Endodermal cell (in vitro differentiated cells): ENCODE data around the gene SORCS1. TPM values are rescaled to one million over a fixed set of nuclear protein-coding genes. Genes with fewer than 3 reads are reported as not detected.

Experiments
- DNase-seq: peaks from one replicate; pipeline ENCODE4 v3.0.0-alpha.2; 2017
- H3K27ac ChIP-seq: 2 replicates; pipeline ENCODE4 v1.5.1; 2013; ENCODE audit warnings: mild to moderate bottlenecking, low read depth, low read length, moderate library complexity
- H3K27me3 ChIP-seq: 2 replicates; pipeline ENCODE4 v1.6.1; 2013; ENCODE audit warnings: mild to moderate bottlenecking, low read length, moderate library complexity; ENCODE audit not compliant: insufficient read depth, control insufficient read depth, poor library complexity, severe bottlenecking
- H3K36me3 ChIP-seq: 2 replicates; pipeline ENCODE4 v1.7.0; 2013; ENCODE audit warnings: mild to moderate bottlenecking, low read length, moderate library complexity; ENCODE audit not compliant: control insufficient read depth, insufficient read depth
- H3K4me1 ChIP-seq: one replicate; pipeline ENCODE4 v1.7.0; 2013; ENCODE audit warnings: low read length; ENCODE audit not compliant: control insufficient read depth, insufficient read depth
- H3K4me3 ChIP-seq: 2 replicates; pipeline ENCODE4 v1.5.1; 2013; ENCODE audit warnings: mild to moderate bottlenecking, low read length, moderate library complexity
- H3K9ac ChIP-seq: 2 replicates; pipeline ENCODE4 v1.6.1; 2013; ENCODE audit warnings: mild to moderate bottlenecking, low read length, moderate library complexity; ENCODE audit not compliant: poor library complexity, severe bottlenecking; ENCODE audit errors: extremely low read depth
- H3K9me3 ChIP-seq: 2 replicates; pipeline ENCODE4 v1.6.1; 2013; ENCODE audit warnings: mild to moderate bottlenecking, low read length, moderate library complexity; ENCODE audit not compliant: control insufficient read depth
- H3K27ac Mint-ChIP-seq: 2 replicates; pipeline ENCODE4 v1.8.0; 2020; ENCODE audit warnings: mixed read lengths
- H3K27me3 Mint-ChIP-seq: 2 replicates; pipeline ENCODE4 v1.8.0; 2021; ENCODE audit warnings: mild to moderate bottlenecking, mixed read lengths; ENCODE audit not compliant: insufficient read depth
- H3K36me3 Mint-ChIP-seq: 2 replicates; pipeline ENCODE4 v1.8.0; 2020; ENCODE audit warnings: low read depth, mixed read lengths
- H3K4me1 Mint-ChIP-seq: 2 replicates; pipeline ENCODE4 v1.8.0; 2020; ENCODE audit warnings: mixed read lengths
- H3K4me3 Mint-ChIP-seq: 2 replicates; pipeline ENCODE4 v1.8.0; 2020; ENCODE audit warnings: mild to moderate bottlenecking, moderate library complexity, mixed read lengths
- H3K9me3 Mint-ChIP-seq: 2 replicates; pipeline ENCODE4 v1.8.0; 2020; ENCODE audit warnings: mild to moderate bottlenecking, mixed read lengths
- WGBS, 2 experiments: methylation state at CpG; one replicate each; pipeline versions ENCODE4 v1.1.5 to v1.1.7; 2013; ENCODE audit warnings: missing lambda C conversion rate in 2 of 2, mixed read lengths in 1 of 2; ENCODE audit not compliant: insufficient coverage in 1 of 2, insufficient read length in 1 of 2; 5-methylcytosine and 5-hydroxymethylcytosine counted together
- total RNA-seq, 2 donors: library from RNA; stranded (reverse); fragmentation: NEBNext Ultra II Directional in 1 of 2; extraction: Animal tissue kit (Norgen Biotek cat#: 25700) in 1 of 2; gene quantifications; 2 replicates in 1 of 2; 3 replicates in 1 of 2; pipeline ENCODE4 v1.2.1, GENCODE V29; 2021
- TF ChIP-seq, protein P1 (sequence below): fragments of 200-600 bp; sonication (generic); conservative IDR thresholded peaks from 2 replicates; pipeline ENCODE4 v1.5.0; 2021; ENCODE audit warnings: antibody characterized with exemption, mild to moderate bottlenecking

The SORCS1 gene
- total RNA-seq, 2 donors from 2014 or later, result 57.4 to 79.6 TPM

DNA sequence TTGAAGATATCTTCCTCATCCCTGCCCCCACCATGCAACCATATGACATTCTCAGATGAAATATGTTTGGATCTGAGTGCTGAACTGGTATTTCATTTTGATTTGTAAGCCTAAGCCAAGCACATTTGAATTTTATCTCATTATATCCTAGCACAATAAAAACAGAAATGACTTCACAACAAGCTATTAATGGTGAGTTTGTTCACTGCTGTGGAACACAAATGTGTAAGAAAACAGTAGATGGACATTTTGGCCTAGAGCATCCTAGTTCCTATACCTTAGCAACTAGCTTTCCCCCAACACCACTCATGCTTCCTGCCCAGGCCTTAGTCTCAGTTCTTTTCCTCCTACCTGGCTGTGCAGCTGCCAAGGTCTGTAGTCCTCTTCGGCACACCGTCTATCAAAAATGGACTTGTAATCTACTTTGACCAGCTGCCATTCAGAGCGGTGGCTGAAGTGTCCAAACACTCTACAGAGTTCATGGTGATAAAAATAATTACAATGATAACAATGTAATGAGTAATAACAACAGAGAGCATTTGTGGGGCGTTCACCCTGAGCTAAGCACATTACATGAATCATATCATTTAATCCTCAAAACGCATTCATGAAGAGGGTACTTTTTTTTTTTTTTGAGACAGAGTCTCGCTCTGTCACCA, 491.9 kb downstream of the SORCS1 start:
- WGBS, 2 experiments, result 82 to 97% methylated on average over 3 to 6 of the region's 6 CpGs

DNA sequence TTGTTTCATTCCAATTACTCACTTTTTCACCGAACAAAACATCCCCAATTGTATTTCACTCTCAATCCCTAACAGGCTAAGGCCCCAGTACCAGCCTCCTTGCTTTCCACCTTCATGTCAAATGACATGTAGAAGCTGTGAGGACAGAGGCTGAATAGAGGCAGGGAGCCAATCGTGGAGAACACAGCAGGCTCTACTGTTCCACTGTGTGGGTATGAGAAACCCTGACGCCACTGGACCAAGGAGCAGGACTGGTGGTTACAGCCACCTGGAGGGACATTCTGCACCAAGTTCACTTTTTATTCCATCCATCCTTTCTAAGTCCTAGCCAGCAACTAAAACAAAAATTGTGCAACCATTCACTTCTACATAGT, 502.8 kb downstream of the SORCS1 start:
- Mint-ChIP-seq H3K4me3 (no peak overlapping the region), H3K27me3 (no peaks in the 10 kb centered on the region), H3K4me1 (no peaks in the 10 kb centered on the region), H3K36me3 (peaks cover 17% of the 10 kb centered on the region), H3K9me3 (peaks cover 8% of the 10 kb centered on the region), H3K27ac (no peak overlapping the region)
- Histone ChIP-seq H3K4me1 (no peaks in the 10 kb centered on the region), H3K9ac (no peak overlapping the region), H3K9me3 (peaks cover 8% of the 10 kb centered on the region), H3K27ac (no peak overlapping the region), H3K4me3 (no peak overlapping the region), H3K27me3 (no peaks in the 10 kb centered on the region), H3K36me3 (peaks cover 55% of the 10 kb centered on the region)
- TF ChIP-seq, protein P1, sequence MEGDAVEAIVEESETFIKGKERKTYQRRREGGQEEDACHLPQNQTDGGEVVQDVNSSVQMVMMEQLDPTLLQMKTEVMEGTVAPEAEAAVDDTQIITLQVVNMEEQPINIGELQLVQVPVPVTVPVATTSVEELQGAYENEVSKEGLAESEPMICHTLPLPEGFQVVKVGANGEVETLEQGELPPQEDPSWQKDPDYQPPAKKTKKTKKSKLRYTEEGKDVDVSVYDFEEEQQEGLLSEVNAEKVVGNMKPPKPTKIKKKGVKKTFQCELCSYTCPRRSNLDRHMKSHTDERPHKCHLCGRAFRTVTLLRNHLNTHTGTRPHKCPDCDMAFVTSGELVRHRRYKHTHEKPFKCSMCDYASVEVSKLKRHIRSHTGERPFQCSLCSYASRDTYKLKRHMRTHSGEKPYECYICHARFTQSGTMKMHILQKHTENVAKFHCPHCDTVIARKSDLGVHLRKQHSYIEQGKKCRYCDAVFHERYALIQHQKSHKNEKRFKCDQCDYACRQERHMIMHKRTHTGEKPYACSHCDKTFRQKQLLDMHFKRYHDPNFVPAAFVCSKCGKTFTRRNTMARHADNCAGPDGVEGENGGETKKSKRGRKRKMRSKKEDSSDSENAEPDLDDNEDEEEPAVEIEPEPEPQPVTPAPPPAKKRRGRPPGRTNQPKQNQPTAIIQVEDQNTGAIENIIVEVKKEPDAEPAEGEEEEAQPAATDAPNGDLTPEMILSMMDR, result no peak
- 87 to 100% methylated on average over 1 to 3 of the region's 3 CpGs for WGBS, 2 experiments
- no peak for DNase-seq

More for the DNA sequence above, 491.9 kb downstream of the SORCS1 start:
- no peak for DNase-seq
- H3K36me3 ChIP-seq, result peaks cover 79% of the 10 kb centered on the region
- no peaks in the 10 kb centered on the region for H3K4me1 ChIP-seq
- H3K27ac Mint-ChIP-seq, result no peak overlapping the region
- no peak overlapping the region for H3K4me3 ChIP-seq
- no peaks in the 10 kb centered on the region for H3K27me3 ChIP-seq
- no peak overlapping the region for H3K27ac ChIP-seq
- no peak overlapping the region for H3K9ac ChIP-seq
- no peaks in the 10 kb centered on the region for H3K27me3 Mint-ChIP-seq
- H3K4me1 Mint-ChIP-seq, result no peaks in the 10 kb centered on the region
- no peak overlapping the region for H3K4me3 Mint-ChIP-seq
- H3K9me3 Mint-ChIP-seq, result peaks cover 5% of the 10 kb centered on the region
- TF ChIP-seq, protein P1, result no peak
- H3K36me3 Mint-ChIP-seq, result peaks cover 60% of the 10 kb centered on the region
- no peaks in the 10 kb centered on the region for H3K9me3 ChIP-seq

DNA sequence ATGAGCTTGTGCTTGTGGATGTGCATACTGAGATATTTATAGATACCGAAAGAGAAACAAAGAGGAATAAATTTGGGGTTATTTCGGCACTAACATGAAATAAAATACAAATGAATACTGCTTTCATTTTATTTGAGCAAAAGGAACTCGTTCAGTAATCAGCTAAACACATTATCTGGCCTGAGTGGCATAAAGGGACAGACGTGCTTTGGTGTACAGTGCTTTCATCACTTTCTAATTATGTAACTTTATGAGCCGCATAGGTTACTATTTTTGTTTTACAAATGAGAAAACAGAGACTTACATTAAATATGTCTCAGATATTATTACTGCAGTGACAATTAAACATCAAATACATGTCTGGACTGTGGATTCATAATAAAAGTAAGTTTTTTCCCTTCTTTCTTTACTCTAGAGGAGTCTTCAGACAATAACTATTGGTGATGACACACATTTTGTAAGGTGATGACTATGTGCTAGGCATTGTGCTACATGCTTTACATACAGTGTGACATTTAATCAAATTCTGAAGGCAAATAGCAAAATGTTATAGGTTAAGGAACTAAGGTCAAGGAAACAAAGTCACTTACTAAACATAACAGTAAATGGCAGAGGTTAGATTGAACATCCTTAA, 503.3 kb downstream of the SORCS1 start:
- Histone ChIP-seq H3K36me3 (peaks cover 50% of the 10 kb centered on the region), H3K4me3 (no peak overlapping the region), H3K4me1 (no peaks in the 10 kb centered on the region), H3K27ac (no peak overlapping the region), H3K9ac (no peak overlapping the region), H3K27me3 (no peaks in the 10 kb centered on the region), H3K9me3 (peaks cover 7% of the 10 kb centered on the region)
- TF ChIP-seq, protein P1, result no peak
- Mint-ChIP-seq H3K4me3 (no peak overlapping the region), H3K9me3 (peaks cover 8% of the 10 kb centered on the region), H3K36me3 (peaks cover 15% of the 10 kb centered on the region), H3K27ac (no peak overlapping the region), H3K4me1 (no peaks in the 10 kb centered on the region), H3K27me3 (no peaks in the 10 kb centered on the region)
- no peak for DNase-seq
- WGBS, 2 experiments, result 94 to 98% methylated on average over 3 to 4 of the region's 5 CpGs
